ENCODE data around the gene KIFC1.
A peak's percentile ranks its signal among the peaks of the same experiment; 100 is the strongest.
"Not testable (repeated sequence)": the region's sequence is repeated elsewhere in the genome, so short reads cannot be mapped to it uniquely, and the experiment has no call there.

KIFC1 gene

GRCh38 chr6:33391922-33392594 is 435 bp downstream of the KIFC1 start:
- Histone ChIP-seq H3K36me3 (no peaks in the 10 kb centered on the region), H3K27me3 (no peaks in the 10 kb centered on the region), H3K27ac (peak overlapping the region; percentile 87), H3K4me1 (ENCODE audit: control insufficient read depth in 1 of 2, insufficient read depth in 1 of 2, low read depth in 1 of 2, low read length in 1 of 2) (peaks cover 28 to 30% of the 10 kb centered on the region in 2 experiments), H3K4me3 (ENCODE audit: low read depth in 1 of 2, low read length in 1 of 2) (peak overlapping the region; percentile 73 to 80), H3K9me3 (no peaks in the 10 kb centered on the region)
- TF ChIP-seq CTCF (IDR thresholded peaks at IDR 0.05), result no peak

GRCh38 chr6:33392595-33392948 is 949 bp downstream of the KIFC1 start:
- Histone ChIP-seq H3K4me3 (ENCODE audit: low read depth in 1 of 2, low read length in 1 of 2) (peak overlapping the region; percentile 73 to 80), H3K36me3 (no peaks in the 10 kb centered on the region), H3K27ac (peak overlapping the region; percentile 87), H3K4me1 (ENCODE audit: control insufficient read depth in 1 of 2, insufficient read depth in 1 of 2, low read depth in 1 of 2, low read length in 1 of 2) (peaks cover 28 to 30% of the 10 kb centered on the region in 2 experiments), H3K27me3 (no peaks in the 10 kb centered on the region), H3K9me3 (no peaks in the 10 kb centered on the region)
- TF ChIP-seq CTCF (IDR thresholded peaks at IDR 0.05), result no peak

GRCh38 chr6:33392979-33393378 is 1.4 kb downstream of the KIFC1 start:
- no peaks in the 10 kb centered on the region for H3K9me3 ChIP-seq
- H3K27me3 ChIP-seq, result no peaks in the 10 kb centered on the region
- no peaks in the 10 kb centered on the region for H3K36me3 ChIP-seq
- H3K4me1 ChIP-seq (ENCODE audit: control insufficient read depth in 1 of 2, insufficient read depth in 1 of 2, low read depth in 1 of 2, low read length in 1 of 2), result peaks cover 28 to 30% of the 10 kb centered on the region in 2 experiments
- no peak for TF ChIP-seq CTCF (IDR thresholded peaks at IDR 0.05)
- peak overlapping the region; percentile 87 for H3K27ac ChIP-seq
- H3K4me3 ChIP-seq (ENCODE audit: low read depth in 1 of 2, low read length in 1 of 2), result no peak overlapping the region

- Histone ChIP-seq H3K4me3 (ENCODE audit: low read depth in 1 of 2, low read length in 1 of 2) (no peak overlapping the region), H3K9me3 (no peaks in the 10 kb centered on the region), H3K27me3 (no peaks in the 10 kb centered on the region), H3K36me3 (peaks cover 5% of the 10 kb centered on the region), H3K4me1 (ENCODE audit: control insufficient read depth in 1 of 2, insufficient read depth in 1 of 2, low read depth in 1 of 2, low read length in 1 of 2) (peaks cover 11 to 12% of the 10 kb centered on the region in 2 experiments), H3K27ac (no peak overlapping the region)
- no peak for TF ChIP-seq CTCF (IDR thresholded peaks at IDR 0.05)
These were observed 5.9 kb downstream of the KIFC1 start for GRCh38 chr6:33397541-33397940.

- H3K9me3 ChIP-seq; H3K27ac ChIP-seq; H3K4me1 ChIP-seq (ENCODE audit: control insufficient read depth in 1 of 2, insufficient read depth in 1 of 2, low read depth in 1 of 2, low read length in 1 of 2); H3K27me3 ChIP-seq; H3K4me3 ChIP-seq (ENCODE audit: low read depth in 1 of 2, low read length in 1 of 2): not testable (repeated sequence)
- H3K36me3 ChIP-seq, result peaks cover 14% of the 10 kb centered on the region
These were observed 7.0 kb downstream of the KIFC1 start for GRCh38 chr6:33398601-33399000.

- H3K4me3 ChIP-seq (ENCODE audit: low read depth in 1 of 2, low read length in 1 of 2); H3K27ac ChIP-seq; H3K9me3 ChIP-seq; H3K4me1 ChIP-seq (ENCODE audit: control insufficient read depth in 1 of 2, insufficient read depth in 1 of 2, low read depth in 1 of 2, low read length in 1 of 2); H3K27me3 ChIP-seq: not testable (repeated sequence)
- peaks cover 24% of the 10 kb centered on the region for H3K36me3 ChIP-seq
These were observed 8.3 kb downstream of the KIFC1 start for GRCh38 chr6:33399881-33400280.
